K562 (cell line): ENCODE results near the gene VWA3B. TPM values are rescaled to one million over a fixed set of nuclear protein-coding genes. Genes with fewer than 3 reads are reported as not detected.
"Not testable (repeated sequence)": the region's sequence is repeated elsewhere in the genome, so short reads cannot be mapped to it uniquely, and the experiment has no call there.

Source experiments
- ATAC-seq: fragments of 200-7000 bp; cut with Tn5 transposase; 3 replicates; pipeline ENCODE4 v1.9.1; 2020; ENCODE audit warnings: moderate library complexity
- BruUV-seq: library from RNA; stranded (reverse); fragments of 400-500 nt; replicated peaks from 2 replicates; lab custom pipeline; 2021; lab: Mats Ljungman, UMichigan
- CTCF ChIA-PET: fragments of 300-600 bp; formaldehyde crosslinking; extraction: SDS; loops from one replicate; lab custom pipeline; 2021; ENCODE audit warnings: low intra/inter-chr PET ratio; lab: Yijun Ruan, JAX
- POLR2A ChIA-PET: fragments of 300-600, 350-650 bp; sonication (Branson Sonifier 250); formaldehyde crosslinking; extraction: SDS; loops from one replicate; lab custom pipeline; 2021; ENCODE audit warnings: antibody characterized with exemption, inconsistent platforms; lab: Yijun Ruan, JAX
- DNase-seq, 4 experiments: peaks; one replicate each; pipeline versions ENCODE4 v3.0.0 to v3.0.0-alpha.2; 2011 to 2018; ENCODE audit warnings: low spot score in 3 of 4, mixed read lengths in 3 of 4; ENCODE audit errors: extremely low read depth in 1 of 4
- FAIRE-seq: peaks from 2 replicates; lab custom pipeline; 2011; peaks lifted over from hg19 to GRCh38; lab: Jason Lieb, UNC
- H2AFZ ChIP-seq: 2 replicates; pipeline ENCODE4 v1.6.0; 2011; ENCODE audit warnings: low read depth, low read length, control low read depth, inconsistent platforms
- H3K27ac ChIP-seq: fragments of 200-600 bp; 3 replicates; pipeline ENCODE4 v1.8.0; 2011; ENCODE audit warnings: low read depth, mild to moderate bottlenecking, control low read depth, inconsistent platforms, low read length, moderate library complexity, mixed read lengths; ENCODE audit errors: extremely low read depth
- H3K27me3 ChIP-seq, 2 experiments: fragments of 300-600 bp in 1 of 2; 2 replicates in 1 of 2; 3 replicates in 1 of 2; pipeline versions ENCODE4 v1.6.0 to v1.8.0; 2011; ENCODE audit warnings: inconsistent platforms in 2 of 2, low read length in 2 of 2, mild to moderate bottlenecking in 1 of 2, mixed read lengths in 1 of 2, moderate library complexity in 1 of 2; ENCODE audit not compliant: control insufficient read depth in 2 of 2, insufficient read depth in 2 of 2
- H3K36me3 ChIP-seq: fragments of 300-600 bp; 3 replicates; pipeline ENCODE4 v1.8.0; 2011; ENCODE audit warnings: mild to moderate bottlenecking, low read length, inconsistent platforms; ENCODE audit not compliant: control insufficient read depth, insufficient read depth
- H3K4me1 ChIP-seq, 2 experiments: fragments of 200-600 bp in 1 of 2; replicated peaks in 1 of 2; 2 replicates in 1 of 2; 3 replicates in 1 of 2; pipeline versions ENCODE4 v1.5.1 to v1.8.0; 2011; ENCODE audit warnings: inconsistent platforms in 2 of 2, low read length in 2 of 2, mild to moderate bottlenecking in 1 of 2, mixed read lengths in 1 of 2, moderate library complexity in 1 of 2; ENCODE audit not compliant: control insufficient read depth in 2 of 2, insufficient read depth in 2 of 2
- H3K4me2 ChIP-seq: 2 replicates; pipeline ENCODE4 v1.6.1; 2011; ENCODE audit warnings: low read length, control low read depth, inconsistent platforms, mixed read lengths; ENCODE audit not compliant: insufficient read depth
- H3K4me3 ChIP-seq: fragments of 200-600 bp; sonication (generic), shearing (Covaris generic); 2 replicates; pipeline ENCODE4 v1.5.1; 2016; ENCODE audit warnings: control low read depth, inconsistent platforms
- H3K79me2 ChIP-seq: fragments of 200-600 bp; 3 replicates; pipeline ENCODE4 v1.8.0; 2011; ENCODE audit warnings: low read length, inconsistent platforms; ENCODE audit not compliant: control insufficient read depth, insufficient read depth
- H3K9ac ChIP-seq, 2 experiments: 2 replicates each; pipeline versions ENCODE4 v1.6.0 to v1.6.1; 2011; ENCODE audit warnings: low read depth in 2 of 2, low read length in 2 of 2, control low read depth in 1 of 2, inconsistent platforms in 1 of 2, mild to moderate bottlenecking in 1 of 2, mixed read lengths in 1 of 2; ENCODE audit not compliant: insufficient read depth in 1 of 2
- H3K9me1 ChIP-seq: one replicate; pipeline ENCODE4 v1.6.0; 2011; ENCODE audit warnings: inconsistent platforms, mild to moderate bottlenecking, low read length, moderate library complexity; ENCODE audit not compliant: control insufficient read depth, insufficient read depth
- H3K9me3 ChIP-seq: replicated peaks from 2 replicates; pipeline ENCODE4 v1.5.1; 2011; ENCODE audit warnings: low read depth, low read length, inconsistent platforms; ENCODE audit not compliant: control insufficient read depth, insufficient read depth
- H4K20me1 ChIP-seq: replicated peaks from 2 replicates; pipeline ENCODE4 v1.6.1; 2011; ENCODE audit warnings: low read length, inconsistent platforms, mixed read lengths; ENCODE audit not compliant: control insufficient read depth, insufficient read depth
- BDP1 ChIP-seq: IDR thresholded peaks from 3 replicates; pipeline ENCODE4 v1.6.1; 2011; ENCODE audit not compliant: insufficient read length, insufficient read depth
- C11orf30 ChIP-seq: fragments of 450-650 bp; IDR thresholded peaks from 2 replicates; pipeline ENCODE4 v1.6.1; 2016; ENCODE audit warnings: low read depth, mild to moderate bottlenecking
- CHCHD3 ChIP-seq: fragments of 250-450 bp; sonication (Bioruptor Pico); IDR thresholded peaks from 2 replicates; pipeline ENCODE4 v2.1.2; 2022; ENCODE audit warnings: mild to moderate bottlenecking
- FOS ChIP-seq: IDR thresholded peaks from 3 replicates; pipeline ENCODE4 v1.6.1; 2011; ENCODE audit not compliant: insufficient read length; ENCODE audit errors: extremely low read depth
- KAT7 ChIP-seq: sonication (generic); formaldehyde crosslinking; IDR thresholded peaks from 2 replicates; pipeline ENCODE4 v1.8.0; 2022; ENCODE audit warnings: missing genetic modification reagents, mild to moderate bottlenecking, borderline replicate concordance
- MAFF ChIP-seq: IDR thresholded peaks from 2 replicates; pipeline ENCODE4 v1.6.1; 2012; ENCODE audit warnings: low read length, improper control_type of control experiment
- MAFG ChIP-seq: fragments of 450-650 bp; conservative IDR thresholded peaks from 2 replicates; pipeline ENCODE4 v1.6.1; 2016; ENCODE audit warnings: missing genetic modification characterization, missing compliant biosample characterization
- NR1H2 ChIP-seq: sonication (generic); formaldehyde crosslinking; IDR thresholded peaks from 2 replicates; pipeline ENCODE4 v1.4.0; 2020; ENCODE audit warnings: mild to moderate bottlenecking, missing genetic modification reagents
- RBM25 ChIP-seq: fragments of 200-400 bp; formaldehyde crosslinking; IDR thresholded peaks from 2 replicates; pipeline ENCODE4 v1.6.1; 2018; ENCODE audit warnings: low read length, low read depth, moderate library complexity; ENCODE audit not compliant: severe bottlenecking
- TFAM ChIP-seq: fragments of 250-450 bp; sonication (Bioruptor Pico); conservative IDR thresholded peaks from 2 replicates; pipeline ENCODE4 v1.5.0; 2021; ENCODE audit warnings: mild to moderate bottlenecking, moderate library complexity
- ZNF146 ChIP-seq: IDR thresholded peaks from one replicate; pipeline ENCODE4 v1.6.1; 2018; ENCODE audit warnings: missing compliant biosample characterization; ENCODE audit not compliant: unreplicated experiment
- ZNF316 ChIP-seq: fragments of 450-650 bp; IDR thresholded peaks from 2 replicates; pipeline ENCODE4 v1.6.1; 2016
- WGBS: fragments of 100-300 bp; shearing (Covaris generic); methylation state at CpG from one replicate; pipeline ENCODE4 v1.1.6; 2016; ENCODE audit warnings: low coverage, mixed read lengths; ENCODE audit not compliant: insufficient coverage; ENCODE audit errors: missing lambda C conversion rate; 5-methylcytosine and 5-hydroxymethylcytosine counted together
- in situ Hi-C: fragments of 300-500 bp; cut with MboI; formaldehyde crosslinking; loops from 4 replicates; pipeline ENCODE4 v1.15.0; 2018; ENCODE audit warnings: inconsistent platforms, mixed read lengths
- intact Hi-C: fragments of 100-400 bp; cut with micrococcal nuclease; formaldehyde crosslinking; loops from 2 replicates; pipeline ENCODE4 v1.14.2; 2022
- polyA plus RNA-seq, 8 experiments: library from polyadenylated mRNA; depleted of rRNA in 4 of 8; stranded (reverse) in 5 of 8; unstranded in 3 of 8; fragments of >200 nt; fragmentation: Nextera tagmentation in 2 of 8; fragmentation: Illumina TruSeq in 1 of 8; extraction: Ambion mirVana in 2 of 8; extraction: Trizol in 1 of 8; gene quantifications; 2 replicates each; pipeline versions ENCODE4 v1.2.1 to v1.2.3, GENCODE V29; 2011 to 2014; ENCODE audit warnings: inconsistent platforms in 1 of 8, missing spikeins in 1 of 8
- total RNA-seq, 7 experiments: library from RNA; depleted of rRNA in 6 of 7; stranded (reverse); fragments of >200 nt in 6 of 7; fragmentation: Illumina TruSeq in 2 of 7; extraction: Trizol in 2 of 7; gene quantifications; 2 replicates each; pipeline versions ENCODE4 v1.2.1 to v1.2.3, GENCODE V29; 2011 to 2021; ENCODE audit warnings: low replicate concordance in 1 of 7

VWA3B gene
- total and polyA plus RNA-seq, 9 of the 15 experiments (the other 6 are each of a cell fraction or from before 2014, with no cell fraction given) = not detected

GRCh38 chr2:98147900-98148299 lies 60.9 kb downstream of the VWA3B start:
- intact Hi-C loops, H3K9me3 ChIP-seq, BruUV-seq, H4K20me1 ChIP-seq, FAIRE-seq, H3K9ac ChIP-seq, in situ Hi-C loops, DNase-seq, H3K36me3 ChIP-seq, H3K27ac ChIP-seq, ATAC-seq, POLR2A ChIA-PET, H3K4me3 ChIP-seq, H3K27me3 ChIP-seq, CTCF ChIA-PET, H3K4me1 ChIP-seq, H2AFZ ChIP-seq, H3K4me2 ChIP-seq, H3K79me2 ChIP-seq, H3K9me1 ChIP-seq: not testable (repeated sequence)
- TF ChIP-seq ZNF146 = peak; percentile 66
- TF ChIP-seq RBM25 = peak; percentile 60
- 6% methylated on average over 1 of the region's 1 CpG for WGBS

- Histone ChIP-seq H4K20me1 (no peaks in the 10 kb centered on the region), H3K36me3 (no peaks in the 10 kb centered on the region), H3K9me1 (no peaks in the 10 kb centered on the region), H3K27me3 (peaks cover 5 to 15% of the 10 kb centered on the region in 2 experiments; a peak in 3 of 5 replicates), H3K27ac (no peak overlapping the region), H3K9ac (no peak overlapping the region), H2AFZ (no peak overlapping the region), H3K4me3 (no peak overlapping the region), H3K4me2 (no peak overlapping the region)
- ChIA-PET POLR2A (interaction anchor here (1.4 kb wide), 1 partner anchor 35 kb away, joined by 4 read pairs; no protein-coding TSS in a partner anchor), CTCF (no interaction called here)
- in situ Hi-C loops (no loop called here), intact Hi-C loops (no loop called here)
- BruUV-seq = no TSS peak
- TF ChIP-seq BDP1 (no peak), ZNF316 (peak; percentile 78), TFAM (CRISPR knock-in tag) (no peak), NR1H2 (CRISPR knock-in tag) (no peak), MAFG (tag) (peak; percentile 34; the same call in 1 of the 2 replicates), MAFF (peak; percentile 39; the same call in 1 of the 2 replicates), KAT7 (CRISPR knock-in tag) (no peak), CHCHD3 (CRISPR knock-in tag) (no peak), FOS (no peak), C11orf30 (peak; percentile 58)
- TF ChIP-seq, all 486 proteins: peak for 4
- no peak for ATAC-seq
- no peaks in the 10 kb centered on the region for H3K4me1 ChIP-seq
- WGBS = 2% methylated on average over 3 of the region's 3 CpGs
- H3K9me3 ChIP-seq = no peaks in the 10 kb centered on the region
- no peaks in the 10 kb centered on the region for H3K79me2 ChIP-seq
- FAIRE-seq = no peak
- no peak for DNase-seq
Observed at GRCh38 chr2:98148595-98149332, 61.8 kb downstream of the VWA3B start.
